ENCODE measurements around the gene COL28A1.

GRCh38 chr7:7491044-7491443 is 44.6 kb downstream of the COL28A1 start:
- TF ChIP-seq CTCF (conservative IDR thresholded peaks at IDR 0.05; ENCODE audit: low read length) (no peak), EZH2phosphoT487 (IDR thresholded peaks at IDR 0.05; ENCODE audit: borderline replicate concordance) (no peak)
